NCI-H460 (cell line): ENCODE measurements around the gene C1orf159. TPM values are rescaled to one million over a fixed set of nuclear protein-coding genes. Genes with fewer than 3 reads are reported as not detected.

Experiments
- total RNA-seq: library from RNA; depleted of rRNA; stranded (reverse); fragments of >200 nt; shearing (Covaris generic); gene quantifications from 2 replicates; pipeline ENCODE4 v1.2.3, GENCODE V29; 2014; rRNA removed

The C1orf159 gene
- total RNA-seq, 1 experiment from 2014 or later, result 5.5 TPM

Other genes with a start within 250 kb of the C1orf159 start
- 1.4 and 4.9 TPM in 2 replicates for gene SAMD11, start 192.2 kb downstream of the C1orf159 start, total RNA-seq
- gene NOC2L, start 156.8 kb downstream of the C1orf159 start, total RNA-seq, result 98.5 and 99.0 TPM in 2 replicates
- 7.2 and 10.1 TPM in 2 replicates for gene KLHL17, start 155.5 kb downstream of the C1orf159 start, total RNA-seq
- 0.43 and 0.84 TPM in 2 replicates for gene PLEKHN1, start 149.6 kb downstream of the C1orf159 start, total RNA-seq
- gene PERM1, start 134.0 kb downstream of the C1orf159 start, total RNA-seq, result not detected in 2 replicates
- 10.6 and 13.5 TPM in 2 replicates for gene HES4, start 116.0 kb downstream of the C1orf159 start, total RNA-seq
- 5.3 TPM in 2 replicates for gene ISG15, start 102.6 kb downstream of the C1orf159 start, total RNA-seq
- 37.8 and 48.0 TPM in 2 replicates for gene AGRN, start 96.0 kb downstream of the C1orf159 start, total RNA-seq
- gene RNF223, start 41.8 kb downstream of the C1orf159 start, total RNA-seq, result 0.20 TPM in 1 of 2 replicates, not detected in the other
- gene TTLL10, start 57.8 kb upstream of the C1orf159 start, total RNA-seq, result not detected in 2 replicates
- not detected in 2 replicates for gene TNFRSF18, start 90.5 kb upstream of the C1orf159 start, total RNA-seq
- not detected in 2 replicates for gene TNFRSF4, start 98.1 kb upstream of the C1orf159 start, total RNA-seq
- 81.0 and 83.6 TPM in 2 replicates for gene SDF4, start 115.9 kb upstream of the C1orf159 start, total RNA-seq
- gene B3GALT6, start 116.1 kb upstream of the C1orf159 start, total RNA-seq, result 15.6 and 17.5 TPM in 2 replicates
- gene C1QTNF12, start 130.6 kb upstream of the C1orf159 start, total RNA-seq, result 1.3 TPM in 1 of 2 replicates, not detected in the other
- gene UBE2J2, start 157.8 kb upstream of the C1orf159 start, total RNA-seq, result 49.6 and 52.2 TPM in 2 replicates
- 1.6 and 1.7 TPM in 2 replicates for gene SCNN1D, start 164.3 kb upstream of the C1orf159 start, total RNA-seq
- gene ACAP3, start 191.8 kb upstream of the C1orf159 start, total RNA-seq, result 9.6 and 10.3 TPM in 2 replicates
- gene PUSL1, start 192.5 kb upstream of the C1orf159 start, total RNA-seq, result 13.1 and 18.9 TPM in 2 replicates
- 56.6 and 60.4 TPM in 2 replicates for gene INTS11, start 208.6 kb upstream of the C1orf159 start, total RNA-seq
- 12.2 and 13.7 TPM in 2 replicates for gene CPTP, start 208.7 kb upstream of the C1orf159 start, total RNA-seq
- 0.30 and 0.66 TPM in 2 replicates for gene TAS1R3, start 215.2 kb upstream of the C1orf159 start, total RNA-seq
- 53.7 and 55.3 TPM in 2 replicates for gene DVL1, start 233.3 kb upstream of the C1orf159 start, total RNA-seq
- gene MXRA8, start 242.5 kb upstream of the C1orf159 start, total RNA-seq, result not detected in 2 replicates